ENCODE data around the gene EVA1A. TPM values are rescaled to one million over a fixed set of nuclear protein-coding genes. Genes with fewer than 3 reads are reported as not detected.

EVA1A gene
- total and polyA plus RNA-seq, 4 donors: 30.1 to 102 (median 43.5) TPM

DNA sequence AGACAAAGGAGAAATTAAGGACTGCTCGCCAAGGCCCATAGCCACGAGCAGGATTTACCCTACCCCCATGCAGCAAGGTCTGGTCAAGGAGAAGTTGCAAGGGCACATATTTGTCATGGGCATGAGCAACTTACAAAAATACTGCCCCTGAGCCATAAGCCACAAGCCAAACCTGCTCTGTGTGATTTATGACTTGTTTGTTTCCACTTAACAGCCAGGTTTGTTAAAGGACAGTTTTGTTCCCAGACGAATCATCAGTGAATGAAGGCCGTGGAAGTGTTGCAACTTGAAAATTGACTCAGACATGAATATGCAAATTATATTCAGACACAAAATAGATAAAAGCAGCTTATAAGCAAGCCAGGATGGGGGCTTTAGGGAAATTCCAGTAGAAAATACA, 31.3 kb upstream of the EVA1A start:
- Histone ChIP-seq H3K4me1 (ENCODE audit: control insufficient read depth in 5 of 5, insufficient read depth in 5 of 5, low read length in 5 of 5) (peaks cover 0 to 26% (median 6%) of the 10 kb centered on the region in 5 donors), H3K27ac (ENCODE audit: low read depth in 1 of 2, low read length in 1 of 2) (no peak overlapping the region), H3K36me3 (ENCODE audit: control insufficient read depth in 4 of 4, insufficient read depth in 4 of 4, low read length in 4 of 4) (no peaks in the 10 kb centered on the region), H3K4me3 (no peak overlapping the region), H3K9ac (ENCODE audit: insufficient read depth in 1 of 2, low read length in 2 of 2) (no peak overlapping the region), H3K27me3 (ENCODE audit: control insufficient read depth in 3 of 3, insufficient read depth in 3 of 3, low read length in 2 of 3) (no peaks in the 10 kb centered on the region), H3K9me3 (ENCODE audit: control insufficient read depth in 4 of 4, insufficient read depth in 3 of 4, low read length in 3 of 4) (no peaks in the 10 kb centered on the region)
- DNase-seq (peak in 2 of 3 donors; percentile 36 to 68), ATAC-seq (ENCODE audit: insufficient read depth, low FRiP score) (no peak)
- no peak for TF ChIP-seq CTCF (IDR thresholded peaks at IDR 0.05; ENCODE audit: control extremely low read depth, extremely low read depth)
- WGBS, 2 donors: 48% methylated on average over 4 of the region's 4 CpGs

GRCh38 chr2:75589391-75590105, 28.8 kb upstream of the EVA1A start:
- ATAC-seq (ENCODE audit: insufficient read depth, low FRiP score): no peak
- H3K4me1 ChIP-seq (ENCODE audit: control insufficient read depth in 5 of 5, insufficient read depth in 5 of 5, low read length in 5 of 5): peaks cover 0 to 20% (median 6%) of the 10 kb centered on the region in 5 donors
- no peak overlapping the region for H3K4me3 ChIP-seq
- H3K9me3 ChIP-seq (ENCODE audit: control insufficient read depth in 4 of 4, insufficient read depth in 3 of 4, low read length in 3 of 4): no peaks in the 10 kb centered on the region
- H3K9ac ChIP-seq (ENCODE audit: insufficient read depth in 1 of 2, low read length in 2 of 2): no peak overlapping the region
- no peak for TF ChIP-seq CTCF (IDR thresholded peaks at IDR 0.05; ENCODE audit: control extremely low read depth, extremely low read depth)
- peak in 2 of 3 donors; percentile 71 to 80 for DNase-seq
- WGBS, 2 donors: 53 to 69% methylated on average over 4 of the region's 4 CpGs
- no peaks in the 10 kb centered on the region for H3K36me3 ChIP-seq (ENCODE audit: control insufficient read depth in 4 of 4, insufficient read depth in 4 of 4, low read length in 4 of 4)
- H3K27me3 ChIP-seq (ENCODE audit: control insufficient read depth in 3 of 3, insufficient read depth in 3 of 3, low read length in 2 of 3): no peaks in the 10 kb centered on the region
- H3K27ac ChIP-seq (ENCODE audit: low read depth in 1 of 2, low read length in 1 of 2): no peak overlapping the region

DNA sequence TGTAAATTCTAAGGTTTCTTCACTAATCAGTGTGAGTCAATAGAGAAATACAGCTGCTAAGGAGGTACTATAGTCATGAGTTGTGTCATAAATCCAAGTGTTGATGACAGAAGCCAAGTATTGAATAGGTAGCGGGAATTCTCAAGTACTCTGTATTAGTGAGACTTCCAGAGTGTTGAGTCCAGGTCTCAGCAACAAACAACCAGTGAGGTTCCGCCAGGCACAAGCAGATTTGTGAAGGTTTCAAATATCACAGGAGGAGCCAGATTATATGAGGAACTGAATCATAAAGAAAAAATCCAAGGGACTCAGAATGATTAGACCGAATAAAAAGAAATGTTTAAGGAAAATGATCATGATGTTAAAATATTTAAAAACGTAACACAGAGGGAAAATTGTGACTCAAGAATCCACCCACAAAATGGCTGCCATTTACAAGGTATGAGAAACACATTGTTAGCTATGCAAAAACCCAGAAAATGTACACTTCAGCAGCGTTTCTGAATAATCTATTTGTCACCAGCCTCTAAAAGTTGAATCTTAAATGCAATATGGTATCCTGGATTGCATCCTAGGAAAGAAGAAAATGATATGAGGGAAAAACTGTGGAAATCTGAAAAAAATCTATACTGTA, 27.3 kb upstream of the EVA1A start:
- WGBS, 2 donors: 80 to 89% methylated on average over 5 of the region's 5 CpGs
- Histone ChIP-seq H3K9me3 (ENCODE audit: control insufficient read depth in 4 of 4, insufficient read depth in 3 of 4, low read length in 3 of 4) (no peaks in the 10 kb centered on the region), H3K4me1 (ENCODE audit: control insufficient read depth in 5 of 5, insufficient read depth in 5 of 5, low read length in 5 of 5) (peaks cover 0 to 16% (median 6%) of the 10 kb centered on the region in 5 donors), H3K27me3 (ENCODE audit: control insufficient read depth in 3 of 3, insufficient read depth in 3 of 3, low read length in 2 of 3) (no peaks in the 10 kb centered on the region), H3K27ac (ENCODE audit: low read depth in 1 of 2, low read length in 1 of 2) (no peak overlapping the region), H3K4me3 (no peak overlapping the region), H3K36me3 (ENCODE audit: control insufficient read depth in 4 of 4, insufficient read depth in 4 of 4, low read length in 4 of 4) (no peaks in the 10 kb centered on the region), H3K9ac (ENCODE audit: insufficient read depth in 1 of 2, low read length in 2 of 2) (no peak overlapping the region)
- DNase-seq: no peak
- ATAC-seq (ENCODE audit: insufficient read depth, low FRiP score): no peak
- TF ChIP-seq CTCF (IDR thresholded peaks at IDR 0.05; ENCODE audit: control extremely low read depth, extremely low read depth): no peak
